ENCODE measurements around the gene KRTAP19-5.
"Not testable (repeated sequence)": the region's sequence is repeated elsewhere in the genome, so short reads cannot be mapped to it uniquely, and the experiment has no call there.

Gene KRTAP19-5

DNA sequence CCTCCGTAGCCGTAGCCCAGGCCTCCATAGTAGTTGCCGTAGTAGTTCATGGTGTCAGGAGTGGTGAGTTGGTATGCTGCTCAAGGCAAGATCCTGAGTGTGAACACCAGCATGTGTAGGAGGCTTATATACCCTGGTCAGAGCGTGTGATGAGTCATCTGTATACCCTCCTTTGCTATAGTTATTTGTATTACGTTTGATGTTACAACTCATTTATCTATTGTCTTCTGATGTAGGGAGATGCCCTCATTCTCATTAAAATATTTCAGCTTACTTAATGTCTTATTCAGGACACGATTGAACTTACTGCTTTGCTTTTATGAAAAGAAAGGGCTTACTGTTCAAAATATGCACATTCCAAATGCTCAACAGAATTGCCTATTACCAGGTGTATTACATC lies at the start of gene KRTAP19-5:
KRTAP19-5 (minus strand) TSS at position 101 of the 400 bp plus-strand sequence; CDS start at position 50, 51 bp downstream.
- DNase-seq (ENCODE audit: low spot score) = no peak

DNA sequence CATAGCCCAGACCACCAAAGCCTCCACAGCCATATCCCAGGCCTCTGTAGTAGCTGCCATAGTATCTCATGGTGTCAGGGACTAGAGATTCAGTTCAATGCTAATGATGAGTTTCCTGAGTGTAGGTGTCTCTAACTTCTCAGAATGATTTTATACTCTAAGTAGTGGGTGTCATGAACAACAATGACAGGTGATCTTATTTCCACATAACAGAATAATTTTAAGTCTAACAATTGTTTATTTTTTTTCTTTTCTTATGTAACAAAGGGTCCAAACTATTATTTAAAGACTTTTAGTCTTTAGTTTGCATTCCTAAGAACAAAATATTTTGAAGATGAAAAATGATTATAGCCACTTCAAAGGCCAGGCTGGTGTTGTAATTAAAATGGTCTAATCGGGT lies 39.8 kb upstream of the KRTAP19-5 start, which contains the start of gene KRTAP19-6:
KRTAP19-6 (minus strand) TSS at position 101 of the 400 bp plus-strand sequence; CDS start at position 70, 31 bp downstream.
- DNase-seq (ENCODE audit: low spot score) = no peak

DNA sequence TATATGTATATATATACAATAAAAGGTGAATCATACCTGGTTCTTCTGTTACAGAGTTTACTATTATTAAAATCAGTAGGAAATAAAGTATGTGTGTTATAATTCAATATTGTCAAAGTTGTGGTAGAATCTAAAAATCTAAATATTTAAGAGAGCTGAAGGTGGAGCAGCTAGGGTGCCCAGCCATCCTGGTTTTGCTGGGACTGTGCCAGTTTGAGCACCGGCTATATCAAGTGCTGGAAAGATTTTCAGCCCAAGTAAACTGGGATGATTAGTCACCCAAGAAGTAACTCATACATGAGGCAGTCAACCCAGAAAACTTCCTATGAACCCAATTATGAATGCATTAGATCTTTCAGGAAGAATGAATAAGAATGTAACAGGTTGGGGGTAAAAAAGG lies 16.9 kb upstream of the KRTAP19-5 start:
- DNase-seq (ENCODE audit: low spot score) = no peak

DNA sequence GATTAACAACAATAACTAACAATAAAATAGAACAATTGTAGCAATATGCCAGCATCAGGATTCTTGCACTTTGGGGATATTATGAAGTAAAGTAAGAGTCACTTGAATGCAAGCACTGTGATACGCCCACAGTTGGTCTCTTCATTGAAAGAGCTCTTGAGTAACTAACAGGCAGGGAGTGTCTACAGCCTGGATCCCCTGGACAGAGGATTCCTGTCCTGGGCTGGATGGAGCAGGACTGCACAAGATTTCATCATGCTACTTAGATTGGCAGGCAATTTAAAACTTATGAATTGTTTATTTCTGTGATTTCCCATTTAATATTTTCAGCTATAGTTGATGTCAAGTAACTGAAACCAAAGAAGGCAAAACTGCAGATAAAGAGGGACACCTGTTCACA lies 13.7 kb upstream of the KRTAP19-5 start:
- DNase-seq (ENCODE audit: low spot score) = no peak

DNA sequence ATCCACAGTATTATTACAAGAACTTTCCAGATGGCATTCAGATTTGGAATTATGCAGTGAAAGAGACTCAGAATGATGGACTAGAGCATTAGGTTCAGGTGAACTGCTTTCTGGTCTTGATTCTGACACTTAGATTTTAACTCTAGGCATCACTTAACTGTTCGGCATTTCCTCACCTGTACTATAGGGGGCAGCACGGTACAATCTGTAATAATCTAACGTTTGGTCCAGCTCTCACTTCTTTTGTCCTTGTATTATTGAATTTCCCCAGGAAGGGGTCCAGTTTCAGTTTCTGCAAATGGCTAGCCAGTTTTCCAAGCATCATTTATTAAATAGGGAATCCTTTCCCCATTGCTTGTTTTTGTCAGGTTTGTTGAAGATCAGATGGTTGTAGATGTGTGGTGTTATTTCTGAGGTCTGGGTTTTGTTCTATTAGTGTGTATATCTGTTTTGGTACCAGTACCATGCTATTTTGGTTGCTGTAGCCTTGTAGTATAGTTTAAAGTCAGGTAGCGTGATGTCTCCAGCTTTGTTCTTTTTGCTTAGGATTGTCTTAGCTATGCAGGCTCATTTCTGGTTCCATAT lies 3.8 kb upstream of the KRTAP19-5 start:
- DNase-seq (ENCODE audit: low spot score) = not testable (repeated sequence)

DNA sequence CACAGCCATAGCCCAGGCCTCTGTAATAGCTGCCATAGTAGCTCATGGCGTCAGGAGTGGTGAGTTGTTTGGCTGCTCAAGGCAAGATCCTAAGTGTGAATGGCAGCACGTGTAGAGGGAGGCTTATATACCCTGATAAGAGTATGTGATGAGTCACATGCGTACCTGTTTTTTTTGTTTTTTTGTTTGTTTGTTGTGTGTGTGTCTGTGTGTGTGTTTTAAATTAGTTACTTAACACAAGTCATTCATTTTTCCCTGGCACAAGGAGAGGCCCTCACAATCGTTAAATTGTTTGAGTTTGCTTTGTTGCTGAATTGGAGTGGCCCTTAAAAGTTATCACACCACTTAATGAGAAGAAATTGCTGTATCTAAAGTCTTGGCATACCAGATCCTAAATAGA lies 4.9 kb downstream of the KRTAP19-5 start, which contains the start of gene KRTAP19-4:
KRTAP19-4 (minus strand) TSS at position 101 of the 400 bp plus-strand sequence; CDS start at position 46, 55 bp downstream.
- no peak for DNase-seq (ENCODE audit: low spot score)

DNA sequence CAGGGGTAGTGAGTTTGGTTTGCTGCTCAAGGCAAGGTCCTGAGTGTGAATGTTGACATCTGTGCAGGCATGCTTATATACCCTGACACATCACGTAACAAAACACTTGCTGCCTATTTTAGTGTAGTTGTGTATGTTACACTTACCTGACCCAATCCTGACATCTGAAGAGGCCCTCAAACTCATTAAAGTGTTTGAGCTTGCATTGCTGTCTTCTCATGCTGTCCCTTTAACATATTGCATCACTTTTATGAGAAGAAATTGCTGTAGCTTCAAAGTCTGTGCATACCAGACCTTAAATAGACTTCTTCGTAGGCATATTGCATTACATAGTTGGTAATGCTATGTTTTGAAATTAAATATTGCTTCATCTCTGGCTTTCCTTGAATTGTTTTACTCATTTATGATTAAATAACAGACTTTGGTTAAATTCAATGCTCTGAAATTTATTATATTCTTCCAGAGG lies 9.9 kb downstream of the KRTAP19-5 start, which contains the start of gene KRTAP19-3:
KRTAP19-3 (minus strand) TSS at position 51 of the 466 bp plus-strand sequence. CDS start 56 bp downstream, outside the sequence.
- no peak for DNase-seq (ENCODE audit: low spot score)

DNA sequence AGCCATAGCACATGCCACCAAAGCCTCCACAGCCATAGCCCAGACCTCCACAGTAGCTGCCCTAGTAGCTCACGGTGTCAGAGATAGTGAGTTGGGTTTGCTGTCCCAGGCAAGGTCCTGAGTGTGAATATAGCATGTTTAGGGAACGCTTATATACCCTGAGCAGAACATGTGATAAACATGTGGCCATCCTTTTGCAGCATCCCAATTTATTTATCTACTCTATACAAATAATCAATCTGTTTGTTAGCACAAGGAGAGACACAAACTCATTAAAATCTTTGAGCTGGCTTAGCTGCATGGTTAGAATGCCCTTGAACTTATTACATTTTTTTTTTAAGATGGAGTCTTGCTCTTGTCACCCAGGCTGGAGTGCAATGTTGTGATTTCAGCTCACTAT lies 14.6 kb downstream of the KRTAP19-5 start, which contains the start of gene KRTAP19-2:
KRTAP19-2 (minus strand) TSS at position 101 of the 400 bp plus-strand sequence; CDS start at position 13, 88 bp downstream.
- DNase-seq (ENCODE audit: low spot score) = no peak

DNA sequence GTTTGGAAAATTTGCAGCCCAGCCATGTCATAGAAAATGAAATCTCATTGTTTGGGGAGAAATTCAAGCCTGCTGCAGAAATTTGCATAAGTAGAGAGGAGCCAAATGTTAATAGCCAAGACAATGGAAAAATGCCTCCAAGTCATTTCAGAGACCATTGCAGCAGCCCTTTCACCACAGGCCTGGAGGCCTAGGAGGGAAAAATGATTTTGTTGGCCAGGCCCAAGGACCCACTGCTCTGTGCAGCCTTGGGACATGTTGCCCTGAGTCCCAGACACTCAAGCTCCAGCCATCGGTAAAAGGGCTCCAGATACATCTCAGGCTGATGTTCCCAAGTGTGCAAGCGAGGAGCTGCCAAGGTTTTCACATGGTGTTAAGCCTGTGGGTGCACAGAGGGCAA lies 15.8 kb downstream of the KRTAP19-5 start:
- DNase-seq (ENCODE audit: low spot score) = no peak

DNA sequence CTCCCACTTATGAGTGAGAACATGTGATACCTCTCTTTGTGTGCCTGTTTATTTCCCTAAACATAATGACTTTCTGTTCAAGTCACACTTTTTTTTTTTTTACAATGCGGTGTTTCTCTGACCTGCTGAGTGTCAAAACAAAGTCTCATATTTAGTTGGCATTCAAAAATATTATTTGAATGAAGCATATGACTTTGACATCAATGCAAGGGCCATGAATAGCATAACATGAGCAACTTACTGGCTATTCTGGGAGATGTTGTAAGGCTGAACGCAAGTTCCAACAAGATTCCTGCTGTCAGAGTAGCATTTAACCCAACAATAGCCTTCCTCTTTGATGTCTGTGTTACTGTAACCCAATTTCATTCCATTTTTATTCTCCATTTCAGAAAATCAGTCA lies 19.8 kb downstream of the KRTAP19-5 start:
- DNase-seq (ENCODE audit: low spot score) = no peak

DNA sequence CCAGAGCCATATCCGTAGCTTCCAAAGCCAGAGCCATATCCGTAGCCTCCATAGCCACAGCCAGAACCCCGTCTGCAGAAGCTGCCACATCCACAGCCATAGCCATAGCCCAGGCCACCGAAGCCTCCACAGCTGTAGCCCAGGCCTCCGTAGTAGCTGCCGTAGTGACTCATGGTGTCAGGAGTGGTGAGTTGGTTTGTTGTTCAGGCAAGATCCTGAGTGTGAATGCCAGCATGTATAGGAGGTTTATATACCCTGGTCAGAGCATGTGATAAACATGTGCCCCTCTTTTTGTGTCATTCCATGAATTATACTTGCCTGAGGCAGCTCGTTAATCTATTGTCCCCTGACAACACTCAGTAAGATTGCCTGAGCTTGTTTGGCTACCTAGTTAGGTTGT lies 21.8 kb downstream of the KRTAP19-5 start, which contains the start of gene KRTAP19-1:
KRTAP19-1 (minus strand) TSS at position 223 of the 400 bp plus-strand sequence; CDS start at position 173, 50 bp downstream.
- DNase-seq (ENCODE audit: low spot score) = no peak

DNA sequence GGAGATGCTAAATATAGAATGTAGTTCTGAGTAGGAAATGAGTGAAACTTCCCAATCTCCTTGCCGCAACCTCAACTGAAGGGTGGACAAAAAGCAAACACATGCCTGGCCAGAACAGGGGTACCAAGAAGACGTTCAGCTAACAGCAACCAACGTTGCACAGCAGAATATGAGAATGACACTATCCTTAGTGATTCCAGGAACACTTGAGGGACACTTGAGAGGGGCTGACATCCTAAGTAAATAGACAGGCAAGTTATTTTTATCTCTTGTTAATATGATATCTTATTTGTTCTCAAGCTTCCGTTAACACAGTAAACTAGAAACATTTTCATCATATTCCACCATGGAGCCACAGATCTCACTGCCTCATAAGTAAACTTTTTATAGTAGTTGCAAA lies 22.7 kb downstream of the KRTAP19-5 start:
- DNase-seq (ENCODE audit: low spot score) = no peak

DNA sequence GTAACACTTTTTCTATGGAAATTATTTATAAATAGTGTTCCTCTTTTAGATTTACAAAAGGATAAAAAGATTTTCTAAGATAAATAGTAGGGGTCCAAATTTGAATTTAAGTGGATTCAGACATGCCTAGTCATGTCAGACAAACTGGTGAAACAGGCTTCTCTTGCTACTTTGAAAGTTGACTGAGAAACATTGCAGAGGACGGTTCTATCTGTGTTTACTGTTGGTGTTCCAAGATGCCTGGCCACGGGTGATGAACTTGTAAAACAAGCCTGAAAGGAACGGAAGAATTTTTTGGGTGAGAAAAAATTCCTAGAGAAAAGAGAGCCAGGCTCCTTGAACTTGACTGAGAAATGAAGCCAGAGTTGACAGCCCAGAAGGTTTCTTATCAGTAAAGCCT lies 23.9 kb downstream of the KRTAP19-5 start:
- DNase-seq (ENCODE audit: low spot score) = no peak

DNA sequence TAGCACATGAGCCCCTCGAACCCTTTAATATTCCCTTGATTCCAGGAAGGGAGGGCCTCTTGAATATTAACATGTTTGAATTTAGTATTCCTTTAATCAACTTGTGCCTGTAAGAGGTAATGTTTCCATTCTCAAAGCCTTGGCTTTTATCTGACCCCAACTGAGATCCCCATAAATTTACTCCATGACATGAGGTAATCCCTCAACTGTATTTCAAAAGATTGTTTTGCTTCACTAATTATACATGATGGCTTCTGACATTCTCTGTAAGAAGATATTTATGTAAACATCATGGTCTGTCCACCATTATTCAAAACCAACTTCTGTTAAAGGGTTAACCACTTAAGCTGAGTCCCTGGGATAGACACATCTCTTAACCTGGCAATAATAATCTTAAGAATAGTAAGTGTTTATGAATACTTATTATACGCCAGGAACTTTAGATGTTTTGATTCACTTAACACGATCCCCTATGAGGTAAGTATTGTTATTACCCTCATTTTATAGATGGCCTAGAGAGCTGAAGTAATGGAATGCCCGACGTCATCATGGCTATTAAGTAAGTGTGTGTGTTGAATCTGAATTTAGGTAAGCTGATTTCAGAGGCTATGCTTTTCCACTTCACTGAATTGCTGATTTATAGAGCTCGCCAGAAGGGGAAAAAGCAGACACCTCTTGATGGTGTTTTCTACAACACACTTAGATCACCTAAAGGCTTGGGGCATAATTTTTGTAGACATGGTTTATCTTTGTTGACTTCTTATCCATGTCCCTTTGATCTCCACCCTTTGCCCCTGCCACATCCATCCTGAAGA lies 32.8 kb downstream of the KRTAP19-5 start:
- DNase-seq (ENCODE audit: low spot score) = no peak

DNA sequence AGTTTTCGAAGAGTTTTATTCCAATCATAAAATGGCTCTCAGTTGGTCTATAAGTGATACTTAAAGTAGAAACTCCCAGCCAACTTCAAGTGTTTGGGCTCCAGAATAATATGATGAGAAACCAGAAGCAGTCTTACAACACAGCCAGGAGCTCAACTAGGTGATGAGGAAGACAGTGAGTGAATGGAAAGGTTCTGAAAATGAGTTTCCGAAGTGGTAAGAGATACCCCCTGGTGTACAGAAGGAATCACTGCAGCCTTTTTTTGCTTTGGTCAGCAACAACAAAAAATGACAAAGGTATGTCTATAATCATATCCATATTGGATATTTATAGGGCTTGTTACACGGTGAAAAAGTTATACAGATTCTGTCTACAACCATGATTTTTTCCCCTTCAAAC lies 38.2 kb downstream of the KRTAP19-5 start:
- DNase-seq (ENCODE audit: low spot score) = no peak

Data from AG08396 (cell line).